NCI-H2107 treated with DMSO at 0.1 percent for 48 hours (cell line): ENCODE measurements around the gene CD69.
"Not testable (repeated sequence)": the region's sequence is repeated elsewhere in the genome, so short reads cannot be mapped to it uniquely, and the experiment has no call there.

ENCODE experiments used
- DNase-seq: peaks from one replicate; lab custom pipeline; 2025; ENCODE audit not compliant: unreplicated experiment; lab: John Stamatoyannopoulos, UW

CD69 gene

GRCh38 chr12:9724023-9724422, 36.7 kb downstream of the CD69 start:
- no peak for DNase-seq

GRCh38 chr12:9721394-9722092, 39.2 kb downstream of the CD69 start:
- no peak for DNase-seq

GRCh38 chr12:9719790-9720189, 40.9 kb downstream of the CD69 start:
- no peak for DNase-seq

- DNase-seq: no peak
Measured at GRCh38 chr12:9718968-9719367, 41.7 kb downstream of the CD69 start.

- DNase-seq: no peak
Measured at GRCh38 chr12:9717070-9717925, 43.4 kb downstream of the CD69 start.

GRCh38 chr12:9713032-9713558, 47.6 kb downstream of the CD69 start:
- not testable (repeated sequence) for DNase-seq

GRCh38 chr12:9711664-9712063, 49.0 kb downstream of the CD69 start:
- DNase-seq: no peak

- no peak for DNase-seq
Measured at GRCh38 chr12:9710584-9711375, 49.9 kb downstream of the CD69 start.

GRCh38 chr12:9708853-9709252, 51.8 kb downstream of the CD69 start:
- no peak for DNase-seq

- peak; percentile 35 for DNase-seq
Measured at GRCh38 chr12:9707864-9708808, 52.6 kb downstream of the CD69 start.

- no peak for DNase-seq
Measured at GRCh38 chr12:9707356-9707755, 53.3 kb downstream of the CD69 start.

- no peak for DNase-seq
Measured at GRCh38 chr12:9706086-9706685, 54.5 kb downstream of the CD69 start.

GRCh38 chr12:9704561-9704960, 56.1 kb downstream of the CD69 start:
- not testable (repeated sequence) for DNase-seq
